NK-92 treated with Interleukin-12 subunit alpha and Interleukin-12 subunit beta, amount 100 ng/mL, for 24 hours (cell line): ENCODE measurements around the gene DHODH.
A peak's percentile ranks its signal among the peaks of the same experiment; 100 is the strongest.
"Not testable (repeated sequence)": the region's sequence is repeated elsewhere in the genome, so short reads cannot be mapped to it uniquely, and the experiment has no call there.

Experiments used
- DNase-seq: peaks from one replicate; lab custom pipeline; 2025; lab: John Stamatoyannopoulos, UW

DHODH gene

DNA sequence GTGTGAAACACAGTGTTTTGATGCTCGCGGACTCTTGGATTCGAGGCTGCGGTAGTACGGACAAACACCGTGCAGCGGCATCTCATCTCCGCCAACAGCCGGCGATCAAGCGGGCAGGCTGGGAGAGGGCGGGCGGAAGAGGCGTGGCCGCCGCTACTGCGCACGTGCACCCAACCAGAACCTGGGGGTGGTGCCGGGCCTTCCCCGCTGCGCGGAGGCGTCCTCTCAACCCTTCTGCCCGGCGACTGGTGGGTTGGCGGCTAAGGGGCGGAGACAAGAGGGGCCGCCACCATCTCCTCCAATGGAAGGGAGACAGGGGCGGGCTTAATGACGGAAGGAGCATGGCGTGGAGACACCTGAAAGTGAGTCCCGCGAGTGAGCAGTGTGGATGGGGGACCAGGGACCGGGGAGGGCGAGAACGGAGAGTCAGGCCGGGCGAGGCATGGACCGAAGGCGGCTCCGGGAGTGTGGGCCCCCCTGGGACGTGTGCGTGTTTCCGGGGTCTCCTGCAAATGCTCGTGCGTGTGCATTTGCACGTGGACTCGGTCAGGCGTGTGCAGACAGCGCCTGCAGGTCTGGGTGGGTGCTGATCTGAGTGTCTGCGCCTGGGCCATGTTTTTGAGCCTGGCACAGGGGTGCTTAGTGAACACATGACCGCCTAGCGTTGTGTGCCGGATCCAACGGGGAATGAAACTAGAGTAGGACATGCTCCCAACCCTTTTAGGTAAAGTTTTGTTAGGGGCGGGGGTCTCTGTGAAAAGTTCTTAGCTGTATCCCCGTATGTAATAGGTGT lies at the start of gene DHODH:
DHODH (plus strand) TSS at position 321 of the 793 bp plus-strand sequence; CDS start at position 342, 21 bp downstream.
- peak; percentile 94 for DNase-seq

DNA sequence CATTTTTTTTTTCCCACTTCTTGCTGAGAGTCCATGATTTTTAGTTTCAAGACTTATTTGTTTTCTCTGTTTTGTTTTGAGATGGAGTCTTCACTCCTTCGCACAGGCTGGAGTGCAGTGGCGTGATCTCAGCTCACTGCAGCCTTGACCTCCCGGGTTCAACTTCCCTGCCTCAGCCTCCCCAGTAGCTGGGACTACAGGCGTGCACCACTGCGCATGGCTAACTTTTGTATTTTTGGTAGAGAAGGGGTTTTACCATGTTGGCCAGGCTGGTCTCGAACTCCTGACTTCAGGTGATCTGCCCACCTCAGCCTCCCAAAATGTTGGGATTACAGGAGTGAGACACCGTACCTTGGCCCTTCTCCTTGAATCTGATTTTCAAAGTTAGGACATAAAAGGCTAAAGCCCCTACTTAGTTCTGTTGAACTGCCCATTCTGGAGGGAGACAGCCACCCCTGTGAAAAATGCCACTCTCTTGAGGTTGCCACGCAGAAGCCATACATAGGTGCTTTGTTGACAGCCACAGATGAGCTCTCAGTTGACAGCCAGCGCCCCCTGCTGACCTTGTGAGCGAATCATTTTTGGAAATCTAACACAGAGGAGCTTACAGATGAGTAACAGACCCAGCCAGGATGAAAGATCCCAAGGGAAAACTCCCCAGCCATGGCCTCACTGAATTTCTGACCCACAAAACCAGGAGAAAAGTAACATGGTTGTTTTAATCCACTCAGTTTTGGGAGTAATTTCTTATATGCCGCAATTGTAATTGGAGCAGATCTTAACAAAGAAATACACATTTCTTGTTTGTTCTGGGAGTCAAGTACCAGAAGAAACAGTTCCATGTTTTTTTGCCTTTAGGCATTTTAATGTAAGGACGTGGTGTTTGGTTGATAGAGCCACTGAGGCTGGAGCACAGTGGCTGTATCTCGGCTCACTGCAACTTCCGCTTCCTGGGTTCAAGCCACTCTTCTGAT lies 47.2 kb upstream of the DHODH start:
- DNase-seq, result peak; percentile 21

DNA sequence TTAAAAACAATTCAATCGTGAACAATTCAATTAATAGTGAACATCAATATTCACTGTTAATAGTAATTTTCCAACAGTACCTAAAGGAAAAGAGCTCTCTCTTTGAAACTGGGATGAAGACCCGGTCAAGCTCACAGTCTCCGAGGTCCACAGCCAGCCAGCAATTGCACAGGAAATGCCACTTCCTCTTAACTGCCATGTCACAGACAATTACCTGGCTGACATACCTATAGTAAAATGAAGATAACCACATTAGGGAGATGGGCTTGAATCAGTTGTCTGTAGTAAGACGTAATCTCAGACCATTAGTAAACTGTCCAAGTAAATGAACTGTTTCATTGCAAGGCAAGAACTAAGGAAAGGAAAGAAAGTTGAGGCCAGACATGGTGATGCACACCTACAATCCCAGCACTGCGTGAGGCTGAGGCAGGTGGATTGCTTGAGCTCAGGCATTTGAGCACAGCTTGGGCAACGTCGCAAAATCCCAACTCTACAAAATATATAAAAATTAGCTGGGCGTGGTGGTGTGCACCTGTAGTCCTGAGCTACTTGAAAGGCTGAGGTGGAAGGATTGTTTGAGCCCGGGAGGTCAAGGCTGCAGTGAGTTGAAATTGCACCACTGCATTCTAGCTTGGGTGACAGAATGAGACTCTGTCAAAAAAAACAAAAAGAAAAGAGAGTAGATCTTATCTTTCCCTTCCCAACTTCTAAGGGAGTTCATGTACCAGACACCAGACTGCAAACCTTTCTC lies 45.2 kb upstream of the DHODH start:
- no peak for DNase-seq

DNA sequence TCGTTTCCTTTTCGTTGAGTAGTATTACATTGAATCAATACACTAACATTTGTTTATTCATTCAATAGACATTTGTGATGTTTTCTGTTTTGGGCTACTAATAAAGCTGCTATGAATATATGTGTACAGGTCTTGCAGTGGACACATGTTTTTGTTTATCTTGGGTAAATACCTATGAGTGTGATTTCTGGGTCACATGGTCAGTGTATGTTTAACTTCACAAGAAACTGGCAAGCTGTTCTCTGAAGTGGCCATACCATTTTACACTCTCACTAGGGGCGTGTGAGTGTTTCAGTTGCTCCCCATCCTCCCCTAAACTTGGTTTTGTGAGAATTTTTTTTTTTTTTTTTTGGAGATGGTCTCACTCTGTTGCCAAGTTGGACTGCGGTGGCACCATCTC lies 43.3 kb upstream of the DHODH start:
- no peak for DNase-seq

DNA sequence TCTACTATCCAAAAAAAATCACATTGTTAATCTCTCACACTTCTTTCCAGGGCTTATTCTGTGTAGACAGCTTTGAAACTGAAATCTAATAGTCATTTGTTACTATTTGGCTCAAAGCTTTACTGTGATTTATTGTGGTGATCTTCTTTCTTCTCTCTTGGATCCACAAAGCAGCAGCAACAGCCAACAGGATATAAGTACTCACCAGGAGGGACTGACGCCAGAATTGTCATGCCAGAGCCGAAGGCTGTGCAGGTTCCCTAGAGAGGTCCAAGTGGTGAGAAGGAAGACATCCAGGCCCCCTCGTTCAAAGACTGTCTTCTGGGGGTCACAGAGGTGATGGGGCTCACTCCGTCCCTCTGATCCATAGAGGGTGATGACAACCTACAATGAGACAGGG lies 41.6 kb upstream of the DHODH start:
- no peak for DNase-seq

DNA sequence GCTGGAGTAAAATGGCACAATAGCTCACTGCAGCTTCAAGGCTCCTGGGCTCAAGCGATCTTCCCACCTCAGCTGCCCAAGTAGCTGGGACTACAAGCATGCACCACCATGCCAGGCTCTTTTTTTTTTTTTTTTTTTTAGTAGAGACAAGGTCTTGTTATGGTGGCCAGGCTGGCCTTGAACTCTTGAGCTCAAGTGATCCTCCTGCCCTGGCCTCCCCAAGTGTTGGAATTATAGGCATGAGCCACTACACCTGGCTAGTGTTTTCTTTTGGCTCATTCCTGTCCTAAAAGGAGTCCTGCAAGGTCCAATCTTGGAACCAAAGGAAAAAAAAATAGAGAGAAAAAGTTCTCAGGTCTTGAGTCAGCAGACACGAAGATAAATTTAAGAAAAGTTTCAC lies 39.2 kb upstream of the DHODH start:
- DNase-seq, result no peak

DNA sequence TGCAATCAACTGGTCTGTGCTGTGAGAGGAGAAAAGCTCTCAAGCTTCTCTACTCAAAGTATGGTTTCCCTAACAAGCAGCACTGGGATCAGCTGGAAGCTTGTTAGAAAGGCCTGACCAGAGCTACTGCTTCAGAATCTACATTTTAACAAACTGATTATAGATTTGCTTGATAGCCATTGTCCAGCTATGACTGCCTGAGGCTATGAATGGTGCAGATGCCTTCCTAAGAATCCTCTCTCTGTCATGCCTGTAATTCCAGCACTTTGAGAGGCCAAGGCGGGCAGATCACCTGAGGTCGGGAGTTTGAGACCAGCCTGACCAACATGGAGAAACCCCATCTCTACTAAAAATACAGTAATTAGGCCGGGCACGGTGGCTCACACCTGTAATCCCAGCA lies 37.0 kb upstream of the DHODH start:
- no peak for DNase-seq

DNA sequence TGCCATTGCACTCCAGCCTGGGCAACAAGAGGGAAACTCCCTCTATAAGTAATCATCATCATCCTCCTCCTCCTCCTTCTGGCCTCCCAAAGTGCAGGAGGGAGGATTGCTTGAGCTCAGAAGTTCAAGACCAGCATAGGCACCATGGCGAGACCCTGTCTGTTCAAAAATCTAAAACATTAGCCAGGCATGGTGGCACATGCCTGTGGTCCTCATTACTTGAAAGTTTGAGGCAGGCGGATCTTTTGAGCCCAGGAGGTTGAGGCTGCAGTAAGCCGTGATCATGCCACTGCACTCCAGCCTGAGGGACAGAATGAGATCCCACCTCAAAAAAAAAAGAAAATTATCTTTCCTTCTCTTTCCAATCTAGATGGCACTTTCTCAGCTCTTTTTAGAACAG lies 36.2 kb upstream of the DHODH start:
- DNase-seq, result no peak

DNA sequence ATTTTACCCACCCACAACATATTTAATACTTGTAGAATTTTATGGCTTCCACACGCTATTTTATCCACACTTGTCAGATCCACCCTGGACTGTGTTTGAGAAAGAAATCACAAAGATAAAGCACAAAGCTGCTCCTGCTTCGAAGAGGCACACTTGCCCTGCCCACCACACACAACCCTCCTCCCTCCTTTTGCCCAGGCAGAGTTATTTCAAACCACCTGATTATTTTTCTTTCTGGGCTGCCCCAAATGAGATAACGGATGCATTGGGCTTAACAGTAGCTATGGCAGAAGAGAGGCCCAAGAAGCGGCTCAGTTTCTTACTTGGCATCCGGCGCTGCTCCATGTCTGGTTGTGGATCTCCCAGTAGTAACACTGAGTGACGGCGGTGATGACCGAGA lies 35.5 kb upstream of the DHODH start:
- no peak for DNase-seq

DNA sequence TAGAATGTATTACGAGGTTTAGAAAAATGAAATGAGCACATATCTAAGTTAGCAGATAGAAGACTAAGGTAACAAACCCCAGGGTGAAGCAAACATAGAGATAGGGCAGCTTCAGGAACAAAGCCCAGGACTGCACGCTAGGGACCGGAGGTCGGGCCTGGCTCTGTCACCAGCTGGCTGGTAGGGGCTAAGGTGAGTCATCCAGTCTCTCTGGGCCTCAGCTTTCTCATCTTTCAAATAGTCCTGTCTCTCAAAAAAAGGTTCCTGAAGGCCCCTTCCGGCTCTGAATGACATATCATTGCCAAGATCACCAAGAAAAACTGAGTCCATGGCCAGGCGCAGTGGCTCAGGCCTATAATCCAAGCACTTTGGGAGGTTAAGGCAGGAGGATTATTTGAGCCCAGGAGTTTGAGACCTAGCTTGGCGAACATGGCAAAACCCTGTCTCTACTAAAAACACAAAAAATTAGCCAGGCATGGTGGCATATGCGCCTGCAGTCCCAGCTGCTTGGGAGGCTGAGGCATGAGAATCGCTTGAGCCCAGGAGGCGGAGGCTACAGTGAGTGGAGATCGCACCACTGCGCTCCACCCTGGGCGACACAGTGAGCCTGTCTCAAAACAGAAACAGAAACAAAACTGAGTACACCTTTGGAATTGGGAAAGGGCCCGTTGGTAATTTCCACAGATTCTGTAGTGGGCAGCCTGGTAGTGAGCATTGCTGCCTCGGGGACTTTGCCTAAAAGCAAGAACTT lies 34.3 kb upstream of the DHODH start:
- DNase-seq, result no peak

DNA sequence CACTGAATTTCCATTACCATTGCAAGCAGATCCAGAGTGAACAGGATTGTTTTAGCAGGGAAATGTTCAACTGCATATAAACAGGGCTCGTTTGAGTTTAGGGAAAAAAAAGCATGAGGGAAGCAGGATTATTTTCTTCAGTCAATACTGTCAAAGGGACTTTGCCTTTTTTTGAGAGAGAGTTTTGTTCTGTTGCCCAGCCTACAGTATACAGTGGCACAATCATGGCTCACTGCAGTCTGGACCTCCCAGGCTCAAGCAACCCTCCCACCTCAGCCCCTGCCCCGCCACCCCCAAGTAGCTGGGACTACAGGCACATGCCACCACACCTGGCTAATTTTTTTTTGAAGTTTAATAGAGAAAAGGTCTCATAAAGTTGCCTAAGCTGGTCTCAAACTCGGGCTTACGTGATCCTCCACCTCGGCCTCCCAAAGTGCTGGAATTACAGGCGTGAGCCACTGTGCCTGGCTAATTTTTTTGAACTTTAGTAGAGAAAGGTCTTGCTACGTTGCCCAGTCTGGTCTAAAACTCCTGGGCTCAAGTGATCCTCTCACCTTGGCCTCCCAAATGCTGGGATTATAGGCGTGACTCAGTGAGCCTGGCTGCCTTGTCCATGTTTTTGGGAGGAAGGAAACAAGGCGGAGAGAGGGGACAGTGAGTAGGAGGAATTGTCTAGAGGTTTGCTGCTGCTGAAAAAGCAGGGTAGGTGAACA lies 23.1 kb upstream of the DHODH start:
- no peak for DNase-seq

DNA sequence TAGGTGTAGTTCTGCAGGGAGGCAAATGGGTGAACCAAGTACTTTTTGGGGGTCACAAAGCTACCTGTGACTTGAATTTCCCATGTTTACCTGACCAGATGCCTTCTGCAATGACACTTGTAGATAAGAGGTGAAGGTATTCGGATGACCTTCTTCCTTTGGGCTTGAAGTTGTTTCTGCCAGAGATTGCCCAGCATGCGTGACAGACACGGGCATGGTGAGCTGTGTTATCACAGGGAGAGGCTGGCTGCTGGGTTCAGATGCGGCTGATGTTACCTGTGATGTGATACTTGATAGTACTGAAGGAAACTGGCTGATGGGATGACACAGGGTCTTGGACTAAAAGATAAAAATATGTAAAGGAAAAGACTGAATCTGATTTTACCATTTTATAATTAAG lies 22.4 kb upstream of the DHODH start:
- DNase-seq, result no peak

DNA sequence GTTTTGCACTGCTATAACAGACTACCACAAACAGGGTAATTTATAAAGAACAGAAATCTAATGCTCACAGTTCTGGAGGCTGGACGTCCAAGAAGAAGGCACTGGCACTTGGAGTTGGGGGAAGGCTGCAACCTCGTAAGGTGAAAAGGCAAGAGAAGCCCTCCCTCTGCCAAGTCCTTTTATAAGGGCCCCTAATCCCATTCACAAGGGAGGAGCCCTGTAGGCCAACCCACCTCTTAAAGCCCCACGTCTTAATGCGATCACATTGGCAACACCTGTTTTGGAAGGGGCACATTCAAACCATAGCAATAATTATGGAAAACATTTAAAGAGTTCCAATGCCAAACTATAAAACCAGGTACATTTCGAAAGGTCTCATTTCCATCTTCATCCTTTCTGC lies 13.5 kb upstream of the DHODH start:
- DNase-seq, result no peak

DNA sequence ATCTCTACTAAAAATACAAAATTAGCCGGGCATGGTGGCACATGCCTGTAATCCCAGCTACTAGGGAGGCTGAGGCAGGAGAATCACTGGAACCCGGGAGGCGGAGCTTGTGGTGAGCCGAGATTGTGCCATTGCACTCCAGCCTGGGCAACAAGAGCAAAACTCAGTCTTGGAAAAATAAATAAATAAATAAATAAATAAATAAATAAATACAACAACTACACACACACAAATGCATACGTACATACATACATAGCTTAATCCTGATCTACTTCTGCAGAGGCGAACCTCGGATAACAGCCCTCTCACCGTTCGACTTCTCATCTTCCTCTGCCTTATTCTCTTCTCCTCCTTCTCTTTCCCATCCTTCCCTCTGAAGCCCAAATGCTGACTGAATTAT lies 11.0 kb upstream of the DHODH start:
- not testable (repeated sequence) for DNase-seq

DNA sequence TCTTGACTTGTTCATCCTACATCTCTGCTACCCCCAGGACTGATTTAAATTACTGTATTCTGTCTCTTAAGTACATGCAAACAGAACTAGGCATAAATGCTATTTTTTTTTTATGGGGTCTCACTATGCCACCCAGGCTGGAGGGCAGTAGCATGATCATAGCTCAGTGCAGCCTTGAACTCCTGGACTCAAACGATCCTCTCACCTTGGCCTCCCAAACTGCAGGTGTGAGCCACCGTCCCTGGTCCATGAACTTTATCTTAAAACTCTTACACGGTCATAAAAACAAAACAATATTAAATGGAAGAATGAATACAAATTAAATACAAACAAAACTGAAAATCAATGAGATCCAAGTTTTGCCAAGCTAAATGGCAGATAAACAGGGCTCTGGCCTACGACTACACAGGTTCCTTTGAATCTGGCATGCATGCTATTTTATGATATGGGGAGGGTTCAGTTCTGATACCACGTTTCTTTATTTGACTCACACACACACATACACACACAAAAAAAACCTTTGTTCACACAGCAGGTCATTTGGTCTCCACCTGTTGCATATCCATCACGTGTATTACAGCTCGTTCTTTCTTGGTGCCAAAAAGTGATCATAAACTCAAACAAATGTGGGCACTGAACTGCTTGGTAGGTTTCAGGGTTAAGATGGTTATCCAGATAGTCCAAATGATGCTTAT lies 7.2 kb upstream of the DHODH start:
- no peak for DNase-seq

DNA sequence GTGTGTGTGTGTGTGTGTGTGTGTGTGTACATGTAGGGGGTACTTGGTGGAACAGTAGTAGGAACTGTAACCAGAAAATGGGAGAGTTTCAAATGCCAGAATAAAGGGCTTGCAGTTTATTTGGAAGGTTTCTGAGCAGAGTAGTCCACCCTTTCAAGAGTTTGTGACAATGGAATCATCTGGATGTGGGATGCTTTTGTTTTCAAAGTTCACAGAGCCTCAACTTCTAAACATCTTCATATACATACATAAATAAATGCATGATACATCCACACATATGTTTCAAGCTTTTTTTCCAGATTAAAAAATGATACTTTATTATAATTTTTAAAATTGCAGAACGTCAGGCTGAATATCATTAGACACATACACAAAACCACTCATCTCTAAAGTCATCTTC lies 5.9 kb upstream of the DHODH start:
- no peak for DNase-seq

DNA sequence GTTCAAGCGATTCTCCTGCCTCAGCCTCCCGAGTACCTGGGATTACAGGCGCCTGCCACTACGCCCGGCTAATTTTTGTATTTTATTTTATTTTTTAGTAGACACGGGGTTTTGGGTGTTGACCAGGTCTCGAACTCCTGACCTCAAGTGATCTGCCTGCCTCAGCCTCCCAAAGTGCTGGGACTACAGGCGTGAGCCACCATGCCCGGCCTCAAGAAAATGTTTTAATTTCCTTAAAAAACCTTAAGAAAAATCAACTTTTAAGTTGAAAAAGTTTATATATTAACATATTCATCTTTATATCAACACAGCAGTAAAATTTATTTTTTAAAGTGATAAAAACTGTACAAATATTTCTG lies 500 bp upstream of the DHODH start:
- DNase-seq, result not testable (repeated sequence)

DNA sequence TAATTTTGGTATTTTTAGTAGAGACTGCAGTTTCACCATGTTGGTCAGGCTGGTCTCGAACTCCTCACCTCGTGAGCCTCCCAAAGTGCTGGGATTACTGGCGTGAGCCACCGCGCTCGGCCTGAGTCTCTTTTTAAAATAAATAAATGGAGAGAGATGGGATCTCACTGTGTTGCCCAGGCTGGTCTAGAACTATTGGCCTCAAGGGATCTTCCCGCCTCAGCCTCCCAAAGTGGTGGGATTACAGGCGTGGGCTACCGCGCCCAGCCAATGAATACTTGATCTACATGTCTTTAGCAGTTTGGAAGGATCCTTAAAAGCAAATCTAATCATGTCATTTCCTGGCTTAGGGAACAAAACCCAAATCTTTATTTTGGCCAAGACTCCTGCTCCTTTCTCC lies 1.2 kb downstream of the DHODH start:
- DNase-seq, result no peak

DNA sequence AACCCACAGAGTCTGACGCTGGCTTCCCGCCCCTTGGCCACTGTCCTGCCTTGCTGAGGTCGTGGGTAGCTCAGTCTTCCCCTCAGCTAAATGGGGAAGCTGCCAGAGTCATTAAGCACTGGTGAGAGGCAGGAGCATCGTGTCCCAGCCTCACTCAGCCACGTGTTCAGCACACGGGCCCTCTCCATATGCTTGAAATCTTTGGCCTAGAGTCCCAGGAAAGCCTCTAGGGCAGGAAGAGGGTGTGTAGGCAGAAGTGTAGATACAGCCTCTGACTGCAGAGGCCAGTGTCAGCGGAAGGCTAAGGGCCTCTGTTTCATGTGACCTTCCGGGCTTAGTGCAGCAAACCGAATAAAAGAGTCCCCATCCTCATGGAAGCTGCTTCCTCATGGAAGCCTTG lies 4.1 kb downstream of the DHODH start:
- no peak for DNase-seq

DNA sequence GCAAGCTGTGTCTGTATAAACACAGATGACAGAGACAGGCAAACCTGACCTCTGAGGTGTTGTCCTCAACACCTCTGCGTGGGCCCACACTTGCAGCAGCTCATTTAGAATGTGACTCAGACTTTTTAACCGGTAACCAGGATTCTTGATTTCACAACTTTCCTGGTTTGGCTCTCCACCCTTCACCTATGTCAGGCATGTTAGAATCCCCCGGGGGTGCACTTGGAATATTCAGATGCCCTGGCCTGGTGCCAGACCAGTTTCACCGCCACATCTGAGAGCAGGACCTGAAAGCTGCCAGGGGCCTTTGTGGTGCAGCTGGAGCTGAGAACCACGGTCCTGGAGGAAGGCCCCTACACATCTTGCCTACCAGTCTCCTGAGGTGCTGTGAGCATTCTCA lies 4.8 kb downstream of the DHODH start:
- DNase-seq, result peak; percentile 53
